Hepatocyte (in vitro differentiated cells): ENCODE data around the gene NXN. TPM values are rescaled to one million over a fixed set of nuclear protein-coding genes. Genes with fewer than 3 reads are reported as not detected.
A peak's percentile ranks its signal among the peaks of the same experiment; 100 is the strongest.

Experiments used
- DNase-seq: peaks from one replicate; pipeline ENCODE4 v3.0.0-alpha.2; 2016; ENCODE audit warnings: low spot score
- H2AFZ ChIP-seq: fragments of 200-600 bp; sonication (generic); 2 replicates; pipeline ENCODE4 v1.6.0; 2016; ENCODE audit warnings: antibody characterized with exemption, mild to moderate bottlenecking
- H3K27ac ChIP-seq: fragments of 200-600 bp; sonication (generic); 2 replicates; pipeline ENCODE4 v1.5.1; 2016; ENCODE audit warnings: mild to moderate bottlenecking
- H3K27me3 ChIP-seq: fragments of 200-600 bp; sonication (generic); 2 replicates; pipeline ENCODE4 v1.6.1; 2016
- H3K36me3 ChIP-seq: fragments of 200-600 bp; sonication (generic); replicated peaks from 2 replicates; pipeline ENCODE4 v1.5.1; 2016; ENCODE audit warnings: low read depth; ENCODE audit not compliant: insufficient read depth
- H3K4me1 ChIP-seq: fragments of 200-600 bp; sonication (generic); 2 replicates; pipeline ENCODE4 v1.5.1; 2016; ENCODE audit warnings: mild to moderate bottlenecking, moderate library complexity; ENCODE audit not compliant: insufficient read depth
- H3K4me2 ChIP-seq: fragments of 200-600 bp; sonication (generic); 2 replicates; pipeline ENCODE4 v1.6.0; 2016
- H3K4me3 ChIP-seq: fragments of 200-600 bp; sonication (generic); 2 replicates; pipeline ENCODE4 v1.5.1; 2016; ENCODE audit warnings: mild to moderate bottlenecking
- H3K79me2 ChIP-seq: fragments of 200-600 bp; sonication (generic); 2 replicates; pipeline ENCODE4 v1.6.0; 2017; ENCODE audit warnings: mild to moderate bottlenecking
- H3K9me2 ChIP-seq: fragments of 200-600 bp; sonication (generic); replicated peaks from 2 replicates; pipeline ENCODE4 v1.6.0; 2017; ENCODE audit warnings: mild to moderate bottlenecking; ENCODE audit not compliant: insufficient read depth
- H3K9me3 ChIP-seq: fragments of 200-600 bp; sonication (generic); 2 replicates; pipeline ENCODE4 v1.5.1; 2016; ENCODE audit warnings: low read depth, mild to moderate bottlenecking
- H4K20me1 ChIP-seq: fragments of 200-600 bp; sonication (generic); 2 replicates; pipeline ENCODE4 v1.6.0; 2016; ENCODE audit warnings: mild to moderate bottlenecking; ENCODE audit not compliant: insufficient read depth, poor library complexity, severe bottlenecking
- CTCF ChIP-seq: fragments of 200-600 bp; sonication (generic); IDR thresholded peaks from 2 replicates; pipeline ENCODE4 v1.5.1; 2016; ENCODE audit warnings: antibody characterized with exemption, mild to moderate bottlenecking; ENCODE audit not compliant: poor library complexity
- EZH2 ChIP-seq: fragments of 200-600 bp; sonication (generic); IDR thresholded peaks from 2 replicates; pipeline ENCODE4 v1.6.1; 2016; ENCODE audit warnings: antibody characterized with exemption, mild to moderate bottlenecking, borderline replicate concordance
- EZH2phosphoT487 ChIP-seq: fragments of 200-600 bp; sonication (generic); IDR thresholded peaks from one replicate; pipeline ENCODE4 v1.6.1; 2018; ENCODE audit warnings: antibody characterized with exemption, mild to moderate bottlenecking, low read depth, moderate library complexity; ENCODE audit not compliant: unreplicated experiment, severe bottlenecking
- WGBS: methylation state at CpG from one replicate; pipeline ENCODE4 v1.1.6; 2016; ENCODE audit warnings: low lambda C conversion rate; ENCODE audit errors: missing lambda C conversion rate; 5-methylcytosine and 5-hydroxymethylcytosine counted together
- polyA plus RNA-seq: library from polyadenylated mRNA; unstranded; fragments of >200 nt; fragmentation: Nextera tagmentation; extraction: Ambion mirVana; gene quantifications from 2 replicates; pipeline ENCODE4 v1.2.1, GENCODE V29; 2016
- total RNA-seq: library from RNA; depleted of rRNA; stranded (reverse); fragments of >200 nt; gene quantifications from 2 replicates; pipeline ENCODE4 v1.2.3, GENCODE V29; 2014

NXN gene
- total RNA-seq (55.0 and 58.7 TPM in 2 replicates), polyA plus RNA-seq (74.1 and 88.0 TPM in 2 replicates)

DNA sequence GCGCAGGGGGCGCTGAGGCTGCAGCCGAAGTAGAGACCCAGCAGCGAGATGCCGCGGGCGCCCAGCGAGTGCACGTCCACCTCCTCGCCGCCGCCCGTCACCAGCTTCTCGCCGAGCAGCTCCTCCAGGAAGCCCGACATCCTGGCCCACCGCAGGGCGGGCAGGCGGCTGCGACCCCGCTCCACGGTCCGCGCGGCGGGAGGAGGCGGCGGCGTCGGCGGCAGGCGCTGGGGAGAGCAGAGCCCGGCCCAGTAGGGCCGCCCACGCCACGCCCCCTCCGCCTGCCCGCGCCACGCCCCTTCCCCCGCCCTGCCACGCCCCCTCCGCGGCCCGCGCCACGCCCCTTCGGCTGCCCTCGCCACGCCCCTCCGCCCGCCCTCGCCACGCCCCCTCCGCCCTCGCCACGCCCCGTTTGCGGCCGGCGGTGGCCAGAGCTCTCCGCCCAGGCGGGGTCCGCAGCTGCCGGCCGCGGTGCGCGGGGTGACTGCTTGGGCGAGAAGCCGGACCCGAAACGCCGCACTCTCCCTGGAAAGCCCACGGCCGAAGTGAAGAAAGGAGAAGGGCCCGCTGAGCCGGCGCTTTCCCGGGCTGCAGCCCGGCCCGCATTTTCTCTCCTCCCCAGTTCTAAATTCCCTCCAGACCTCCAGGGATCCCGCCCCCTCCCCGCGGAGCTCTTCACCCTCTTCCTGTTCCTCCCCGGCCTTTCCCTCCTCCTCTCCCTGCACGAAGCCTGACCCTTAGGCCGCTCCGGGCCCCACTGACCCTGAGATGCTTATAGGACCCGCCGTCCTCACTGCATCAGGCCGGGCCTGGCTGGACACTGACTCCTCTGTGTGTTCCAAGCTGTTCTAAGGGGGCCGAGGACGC lies at the start of gene NXN:
Gene NXN (minus strand): TSS at position 238 of the 867 bp plus-strand sequence.
- Histone ChIP-seq H3K4me2 (peak within 1 kb of the TSS; percentile 94), H3K36me3 (no peaks in the 10 kb centered on the region), H3K4me1 (peaks cover 26% of the 10 kb centered on the region), H3K27me3 (no peaks in the 10 kb centered on the region), H4K20me1 (peaks cover 25% of the 10 kb centered on the region), H2AFZ (peak within 1 kb of the TSS; percentile 86), H3K9me2 (no peaks in the 10 kb centered on the region), H3K9me3 (no peaks in the 10 kb centered on the region), H3K27ac (peak within 1 kb of the TSS; percentile 94), H3K4me3 (peak within 1 kb of the TSS; percentile 99), H3K79me2 (peaks cover 41% of the 10 kb centered on the region)
- 4% methylated on average over 36 of the region's 94 CpGs for WGBS
- TF ChIP-seq EZH2, result no peak
- TF ChIP-seq CTCF, result peak; percentile 16
- DNase-seq, result peak; percentile 95

DNA sequence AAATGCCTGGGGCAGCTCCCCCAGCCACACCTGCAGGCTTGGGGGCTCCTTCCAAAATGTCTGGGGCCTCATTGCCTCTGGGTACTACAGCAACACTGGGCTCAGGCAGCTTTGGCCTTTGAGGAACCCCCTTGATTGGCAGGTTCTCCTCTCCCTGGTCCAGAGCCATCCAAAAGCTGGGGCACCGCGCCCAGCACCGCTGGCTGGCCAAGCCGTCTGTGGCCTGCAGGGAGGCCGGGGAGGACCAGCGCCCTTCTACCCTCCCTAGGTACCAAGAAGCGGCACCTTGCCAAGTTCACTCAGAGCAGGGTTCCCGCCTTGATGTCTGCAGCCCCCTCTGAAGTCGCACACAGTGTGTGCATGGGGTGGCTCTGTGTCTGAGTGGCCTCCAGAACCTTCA lies 47.5 kb upstream of the NXN start:
- no peaks in the 10 kb centered on the region for H4K20me1 ChIP-seq
- no peaks in the 10 kb centered on the region for H3K27me3 ChIP-seq
- no peaks in the 10 kb centered on the region for H3K9me2 ChIP-seq
- no peak overlapping the region for H3K4me2 ChIP-seq
- no peak for DNase-seq
- WGBS, result 95% methylated on average over 9 of the region's 9 CpGs
- no peaks in the 10 kb centered on the region for H3K4me1 ChIP-seq
- no peaks in the 10 kb centered on the region for H3K79me2 ChIP-seq
- no peak for TF ChIP-seq CTCF
- no peak for TF ChIP-seq EZH2
- no peak for TF ChIP-seq EZH2phosphoT487
- H3K36me3 ChIP-seq, result no peaks in the 10 kb centered on the region
- no peak overlapping the region for H3K27ac ChIP-seq
- H2AFZ ChIP-seq, result no peak overlapping the region
- H3K4me3 ChIP-seq, result no peak overlapping the region
- no peaks in the 10 kb centered on the region for H3K9me3 ChIP-seq

- Histone ChIP-seq H3K27ac (no peak overlapping the region), H3K4me1 (no peaks in the 10 kb centered on the region), H3K36me3 (no peaks in the 10 kb centered on the region), H3K27me3 (no peaks in the 10 kb centered on the region), H3K9me2 (no peaks in the 10 kb centered on the region), H3K4me2 (no peak overlapping the region), H3K4me3 (no peak overlapping the region), H4K20me1 (no peaks in the 10 kb centered on the region), H3K79me2 (no peaks in the 10 kb centered on the region), H3K9me3 (no peaks in the 10 kb centered on the region), H2AFZ (no peak overlapping the region)
- TF ChIP-seq EZH2 (no peak), CTCF (no peak), EZH2phosphoT487 (no peak)
- 95% methylated on average over 10 of the region's 10 CpGs for WGBS
- no peak for DNase-seq
Observed at GRCh38 chr17:1026599-1026975, 47.0 kb upstream of the NXN start.
